Effector CD8-positive, alpha-beta T cell (primary cell): Measurements from ENCODE around the gene CDCA5.
A peak's percentile ranks its signal among the peaks of the same experiment; 100 is the strongest.

Source experiments
- DNase-seq: peaks from one replicate; lab custom pipeline; 2025; lab: John Stamatoyannopoulos, UW
- total RNA-seq, 4 experiments: gene quantifications; one replicate each; lab custom pipeline; 2026; lab: John Stamatoyannopoulos, UW

CDCA5 gene, protein sequence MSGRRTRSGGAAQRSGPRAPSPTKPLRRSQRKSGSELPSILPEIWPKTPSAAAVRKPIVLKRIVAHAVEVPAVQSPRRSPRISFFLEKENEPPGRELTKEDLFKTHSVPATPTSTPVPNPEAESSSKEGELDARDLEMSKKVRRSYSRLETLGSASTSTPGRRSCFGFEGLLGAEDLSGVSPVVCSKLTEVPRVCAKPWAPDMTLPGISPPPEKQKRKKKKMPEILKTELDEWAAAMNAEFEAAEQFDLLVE
- total RNA-seq, result 0.97 to 3.3 (median 1.2) reads per million in 4 experiments

GRCh38 chr11:65083834-65084597, at the start of gene CDCA5, which contains the start of gene ZFPL1:
Gene CDCA5 (minus strand): TSS chr11:65084040. CDS start chr11:65083978, 62 bp downstream.
Gene ZFPL1 (plus strand): TSS chr11:65084222. CDS start chr11:65084699, 477 bp downstream.
- peak; percentile 93 for DNase-seq

- peak; percentile 33 for DNase-seq
Observed at GRCh38 chr11:65132988-65133700, 49.3 kb upstream of the CDCA5 start.

DNA sequence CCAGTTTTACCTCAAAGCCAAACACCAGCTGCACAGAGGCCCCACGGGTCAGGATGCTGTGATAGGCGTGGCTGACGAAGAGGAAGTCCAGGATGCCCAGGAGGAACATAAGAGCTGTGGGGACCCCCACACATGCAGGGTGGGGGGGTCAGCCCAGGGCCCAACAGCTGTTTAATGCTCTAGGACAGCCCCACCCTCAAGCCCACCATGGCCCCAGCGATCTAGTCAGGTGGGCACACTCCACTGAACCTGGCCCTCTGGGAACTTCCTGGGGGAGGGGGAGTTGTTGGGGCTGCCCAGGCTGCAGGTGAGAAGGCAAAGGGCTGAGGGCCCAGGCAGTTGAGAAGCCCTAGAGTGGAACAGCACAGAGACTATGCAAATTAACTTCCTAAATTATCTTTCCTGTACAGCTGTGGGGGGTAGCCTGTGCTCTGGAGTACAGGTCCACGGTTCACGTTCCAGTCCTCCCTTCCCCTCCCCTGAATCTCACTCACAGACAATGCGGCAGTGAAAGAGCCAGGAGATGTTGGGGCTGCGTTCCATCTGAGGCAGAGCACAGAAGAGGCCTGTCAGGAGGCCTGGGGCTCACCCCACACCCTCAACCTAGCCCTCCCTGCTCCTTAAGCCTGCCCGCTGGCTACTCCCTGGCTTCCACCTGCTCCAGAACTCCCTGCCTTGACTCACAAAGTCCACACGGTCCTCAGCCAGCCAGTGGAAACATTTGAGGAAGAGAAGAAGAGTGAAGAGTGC, 48.6 kb upstream of the CDCA5 start:
- DNase-seq, result no peak

DNA sequence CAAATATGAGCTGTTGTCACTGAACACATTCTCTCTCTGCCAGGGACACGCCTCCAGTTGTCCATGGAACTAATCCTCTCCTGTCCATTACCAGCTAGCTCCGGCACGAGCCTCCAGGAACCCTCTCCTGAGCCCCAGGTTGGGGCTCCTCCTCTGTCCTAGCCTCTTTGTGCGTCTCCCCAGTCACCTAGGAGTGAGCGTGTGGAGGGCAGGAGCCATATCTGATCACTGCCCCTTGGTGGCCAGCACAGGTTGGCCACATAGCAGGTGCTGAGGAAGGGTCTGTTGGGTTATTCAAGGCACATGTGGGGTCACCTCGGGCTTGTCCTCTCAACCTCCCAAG, 48.0 kb upstream of the CDCA5 start:
- no peak for DNase-seq

DNA sequence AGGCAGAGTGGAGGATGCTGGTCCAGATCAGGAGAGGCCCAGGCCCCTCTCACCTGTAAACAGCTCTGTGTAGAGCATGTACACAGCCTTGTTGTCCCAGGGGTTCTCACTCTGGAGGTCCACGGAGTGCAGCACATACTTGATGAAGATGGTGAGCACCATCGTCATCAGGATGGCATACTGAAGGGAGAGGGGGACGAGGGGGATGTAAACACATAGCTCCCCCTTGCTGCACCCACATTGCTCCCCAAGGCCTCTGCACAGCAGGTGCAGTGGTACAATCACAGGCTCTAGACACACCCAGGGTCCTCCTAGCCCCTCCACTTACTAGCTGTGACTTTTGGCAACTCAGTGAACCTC, 47.6 kb upstream of the CDCA5 start:
- no peak for DNase-seq

- no peak for DNase-seq
Observed at GRCh38 chr11:65130631-65131416, 47.0 kb upstream of the CDCA5 start.

- no peak for DNase-seq
Observed at GRCh38 chr11:65129649-65130441, 46.0 kb upstream of the CDCA5 start.

DNA sequence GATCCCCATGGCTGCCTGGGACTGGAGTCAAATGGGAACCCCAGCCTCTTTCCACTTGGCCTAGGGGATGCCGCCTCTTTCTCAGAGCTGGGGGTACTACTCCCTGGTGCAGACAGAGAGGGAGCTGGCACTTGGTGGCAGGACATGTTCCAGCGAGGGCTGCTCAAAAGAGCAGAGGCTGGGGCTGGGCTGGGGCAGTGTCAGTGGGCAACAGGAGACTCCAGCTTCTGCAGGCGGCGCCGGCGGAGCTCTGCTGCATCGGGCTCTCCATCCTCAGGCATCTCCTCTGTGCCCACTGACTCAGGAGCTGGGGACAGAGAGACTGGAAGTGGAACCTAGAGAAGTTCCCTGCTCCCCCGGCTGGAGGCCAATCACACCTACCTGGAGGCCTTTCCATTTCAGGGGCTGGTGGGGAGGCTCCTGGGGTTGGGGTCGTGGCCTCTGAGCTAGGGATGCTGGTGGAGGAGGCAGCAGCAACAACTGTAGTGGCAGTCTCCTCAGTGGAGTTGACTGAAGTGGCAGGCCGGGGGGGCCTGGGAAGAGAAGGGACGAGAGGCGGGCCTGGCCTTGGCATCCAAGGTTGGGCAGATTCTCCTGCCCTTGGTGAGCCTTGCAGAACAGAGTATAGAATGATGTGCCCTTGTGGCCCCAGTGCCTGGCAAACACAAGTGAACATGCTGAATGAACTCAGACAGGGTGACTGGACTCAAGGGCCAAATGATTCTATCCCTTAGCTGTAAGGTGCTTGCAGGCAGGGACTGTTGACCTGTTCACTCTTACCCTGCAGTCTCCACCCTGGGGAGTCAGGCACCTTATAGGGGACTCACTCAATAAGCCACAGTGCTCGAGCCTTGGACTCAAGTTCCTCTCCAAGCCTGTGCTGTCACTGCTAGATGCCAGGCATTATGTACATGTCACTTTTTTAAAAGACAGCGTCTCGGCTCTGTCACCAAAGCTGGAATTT, 44.6 kb upstream of the CDCA5 start:
- no peak for DNase-seq

- no peak for DNase-seq
Observed at GRCh38 chr11:65127473-65128181, 43.8 kb upstream of the CDCA5 start.

DNA sequence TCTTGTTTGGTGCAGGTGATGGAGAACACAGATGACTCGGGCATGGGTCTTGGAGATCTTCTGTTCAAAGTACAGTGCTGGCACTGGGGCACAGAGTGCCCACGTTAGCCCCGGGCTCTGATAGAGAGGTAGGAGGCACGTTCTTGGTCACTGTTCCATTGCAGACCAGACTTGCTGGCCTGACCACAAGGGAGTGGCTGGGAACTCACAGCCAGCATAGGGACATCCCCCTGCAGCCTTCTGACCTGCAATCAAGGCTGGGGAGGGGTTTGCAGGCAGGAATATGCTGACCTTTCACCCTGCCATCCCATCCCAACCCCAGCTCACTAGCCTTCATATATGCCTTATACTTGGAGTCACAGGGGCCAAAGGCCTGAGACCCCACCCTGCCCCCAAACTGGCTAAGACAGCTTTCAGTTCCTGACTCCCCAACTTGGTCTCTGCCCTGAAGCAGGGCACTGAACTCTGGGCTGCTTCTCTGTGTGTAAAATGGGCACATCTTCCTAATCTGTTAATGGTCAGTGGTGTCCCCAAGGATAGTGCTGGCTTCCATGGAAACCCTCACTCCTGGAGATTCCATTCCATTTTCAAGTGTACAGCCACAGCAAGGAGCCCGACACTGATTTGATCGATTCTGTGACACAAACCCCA, 42.9 kb upstream of the CDCA5 start:
- no peak for DNase-seq

GRCh38 chr11:65125197-65126056, 41.6 kb upstream of the CDCA5 start:
- DNase-seq, result no peak

DNA sequence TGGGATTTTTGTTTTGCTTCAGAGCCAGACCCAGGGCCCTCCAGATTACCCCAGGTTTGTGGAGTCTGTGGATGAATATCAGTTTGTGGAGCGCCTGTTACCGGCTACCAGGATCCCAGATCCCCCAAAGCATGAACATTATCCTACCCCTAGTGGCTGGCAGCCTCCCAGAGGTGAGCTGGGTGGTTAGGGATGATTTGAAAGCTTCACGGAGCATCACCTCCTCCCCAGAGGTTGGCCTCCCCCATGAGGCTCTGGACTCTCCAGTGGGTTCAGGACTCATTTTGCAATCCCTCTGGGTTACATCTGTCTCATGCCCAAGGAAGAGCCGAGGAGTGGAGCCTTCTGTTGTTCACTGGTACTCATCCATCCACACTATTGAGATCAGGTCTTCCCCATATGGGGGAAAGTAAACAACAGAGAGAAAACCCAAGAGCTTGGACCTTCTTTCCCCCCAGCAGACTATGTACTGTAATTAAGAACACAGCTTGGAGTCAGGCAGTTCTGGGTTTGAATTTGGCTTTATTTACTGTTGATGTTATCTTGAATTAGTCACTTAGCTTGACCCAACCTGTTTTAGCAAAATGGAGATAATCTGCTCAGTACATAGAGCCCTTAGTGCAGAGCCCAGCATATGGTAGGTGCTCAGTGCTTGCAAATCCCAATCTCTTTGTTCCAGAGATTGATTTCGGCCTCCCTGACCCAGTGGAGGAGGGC, 40.8 kb upstream of the CDCA5 start:
- no peak for DNase-seq

DNA sequence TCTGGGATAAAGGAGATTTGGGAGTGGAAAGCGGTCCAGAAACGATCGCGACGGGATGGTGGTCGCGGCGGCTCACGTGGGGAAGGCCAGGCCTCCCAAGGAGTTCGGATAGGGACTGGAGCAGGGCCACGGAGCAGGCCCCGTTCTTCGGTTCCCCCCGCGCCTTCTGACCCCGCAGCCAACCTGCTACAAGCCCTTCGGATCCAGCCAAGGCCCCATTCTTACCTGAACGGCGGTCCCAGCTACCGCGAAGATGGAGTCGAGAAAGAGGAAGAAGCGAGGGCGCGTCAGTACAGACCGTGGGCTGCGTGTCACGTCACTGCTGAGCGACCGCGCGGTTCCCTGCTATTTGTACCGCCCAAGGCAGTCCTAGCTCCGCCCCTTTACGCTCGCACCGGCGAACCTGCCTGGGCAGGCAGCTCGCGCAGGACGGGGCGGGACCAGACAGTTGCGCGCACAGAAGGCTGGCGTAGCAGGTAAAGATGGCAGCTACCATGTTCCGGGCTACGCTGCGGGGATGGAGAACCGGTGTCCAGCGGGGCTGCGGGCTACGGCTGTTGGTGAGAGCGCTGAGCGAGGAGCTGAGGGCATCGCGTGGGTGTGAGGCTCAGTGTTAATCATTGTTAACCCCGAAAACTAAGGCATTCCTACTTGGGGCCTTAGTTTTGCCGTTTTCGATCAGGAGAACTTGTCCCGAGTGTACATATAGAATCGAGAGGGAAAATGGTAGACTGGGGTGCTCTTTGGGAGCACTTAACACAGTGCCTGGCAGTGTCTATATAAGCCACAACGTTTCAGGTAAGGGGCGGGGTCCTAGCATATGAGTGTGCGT, 38.2 kb upstream of the CDCA5 start, which contains the start of the genes FAU and MRPL49:
Gene FAU (minus strand): TSS at position 270 of the 832 bp plus-strand sequence. CDS start 321 bp downstream, outside the sequence.
Gene MRPL49 (plus strand): TSS at position 457 of the 832 bp plus-strand sequence. CDS start 26 bp downstream, at position 483.
- DNase-seq, result peak; percentile 95

GRCh38 chr11:65121447-65121864, 37.6 kb upstream of the CDCA5 start:
- no peak for DNase-seq

GRCh38 chr11:65120831-65121230, 37.0 kb upstream of the CDCA5 start:
- DNase-seq, result no peak
